Neural cell (in vitro differentiated cells): ENCODE results near the gene ERC2. TPM values are rescaled to one million over a fixed set of nuclear protein-coding genes. Genes with fewer than 3 reads are reported as not detected.

Source experiments
- H2AFZ ChIP-seq: fragments of 200-600, 300-800 bp; sonication (generic), shearing (Covaris generic); 2 replicates; pipeline ENCODE4 v1.6.0; 2014; ENCODE audit warnings: low read depth, mild to moderate bottlenecking, antibody characterized with exemption, low read length, moderate library complexity
- H3F3A ChIP-seq: fragments of 200-600 bp; shearing (Covaris generic); 2 replicates; pipeline ENCODE4 v1.6.1; 2016; ENCODE audit warnings: mild to moderate bottlenecking, moderate library complexity, mixed read lengths, antibody characterized with exemption, low read length; ENCODE audit not compliant: insufficient read depth, poor library complexity, severe bottlenecking
- H3K27ac ChIP-seq: fragments of 200-600, 300-800 bp; sonication (generic), shearing (Covaris generic); 2 replicates; pipeline ENCODE4 v1.5.1; 2014; ENCODE audit warnings: mild to moderate bottlenecking, low read length, moderate library complexity
- H3K27me3 ChIP-seq: fragments of 300-800, 200-600 bp; sonication (generic), shearing (Covaris generic); 2 replicates; pipeline ENCODE4 v1.6.0; 2014; ENCODE audit warnings: mild to moderate bottlenecking, low read depth, low read length, moderate library complexity; ENCODE audit not compliant: insufficient read depth
- H3K36me3 ChIP-seq: fragments of 300-800, 200-600 bp; sonication (generic), shearing (Covaris generic); 2 replicates; pipeline ENCODE4 v1.5.1; 2014; ENCODE audit warnings: mild to moderate bottlenecking, antibody characterized with exemption, low read length, moderate library complexity; ENCODE audit not compliant: insufficient read depth
- H3K4me2 ChIP-seq: fragments of 300-800, 200-600 bp; sonication (generic), shearing (Covaris generic); 2 replicates; pipeline ENCODE4 v1.6.0; 2014; ENCODE audit warnings: mild to moderate bottlenecking, low read length
- H3K4me3 ChIP-seq: fragments of 300-800, 200-600 bp; sonication (generic), shearing (Covaris generic); 2 replicates; pipeline ENCODE4 v1.5.1; 2014; ENCODE audit warnings: mild to moderate bottlenecking, low read length, moderate library complexity
- H3K79me2 ChIP-seq: fragments of 200-600 bp; shearing (Covaris generic); replicated peaks from 2 replicates; pipeline ENCODE4 v1.6.0; 2014; ENCODE audit warnings: mild to moderate bottlenecking, low read length, moderate library complexity; ENCODE audit not compliant: insufficient read depth
- H3K9ac ChIP-seq: fragments of 300-800, 200-600 bp; sonication (generic), shearing (Covaris generic); 2 replicates; pipeline ENCODE4 v1.6.1; 2016; ENCODE audit warnings: mild to moderate bottlenecking, low read length, mixed read lengths
- H3K9me2 ChIP-seq: fragments of 200-600 bp; shearing (Covaris generic); 2 replicates; pipeline ENCODE4 v1.6.1; 2016; ENCODE audit warnings: mild to moderate bottlenecking, low read length, mixed read lengths; ENCODE audit not compliant: insufficient read depth
- H3K9me3 ChIP-seq: fragments of 200-600, 300-800 bp; sonication (generic), shearing (Covaris generic); 2 replicates; pipeline ENCODE4 v1.6.1; 2016; ENCODE audit warnings: mild to moderate bottlenecking, mixed run types, low read length, moderate library complexity, mixed read lengths
- H4K20me1 ChIP-seq: fragments of 200-600 bp; shearing (Covaris generic); 2 replicates; pipeline ENCODE4 v1.6.1; 2016; ENCODE audit warnings: mild to moderate bottlenecking, mixed run types; ENCODE audit not compliant: insufficient read depth
- EP300 ChIP-seq: fragments of 450-650 bp; conservative IDR thresholded peaks from 2 replicates; pipeline ENCODE4 v1.6.1; 2014; ENCODE audit warnings: antibody characterized with exemption, mild to moderate bottlenecking, moderate library complexity; ENCODE audit not compliant: poor library complexity, severe bottlenecking
- EZH2 ChIP-seq: fragments of 200-600, 300-800 bp; shearing (Covaris generic), sonication (generic); IDR thresholded peaks from 2 replicates; pipeline ENCODE4 v1.6.1; 2014; ENCODE audit warnings: antibody characterized with exemption, low read length, borderline replicate concordance, mild to moderate bottlenecking; ENCODE audit not compliant: insufficient read depth, poor library complexity, severe bottlenecking
- MXI1 ChIP-seq: fragments of 450-650 bp; conservative IDR thresholded peaks from 2 replicates; pipeline ENCODE4 v1.6.1; 2014; ENCODE audit warnings: antibody characterized with exemption, mild to moderate bottlenecking; ENCODE audit not compliant: poor library complexity, severe bottlenecking
- POLR2AphosphoS5 ChIP-seq: IDR thresholded peaks from 2 replicates; pipeline ENCODE4 v1.6.1; 2012
- RAD21 ChIP-seq: fragments of 450-650 bp; conservative IDR thresholded peaks from 2 replicates; pipeline ENCODE4 v1.6.1; 2014; ENCODE audit warnings: antibody characterized with exemption, mild to moderate bottlenecking, moderate library complexity
- SMC3 ChIP-seq: fragments of 450-650 bp; conservative IDR thresholded peaks from 2 replicates; pipeline ENCODE4 v1.6.1; 2014; ENCODE audit warnings: antibody characterized with exemption, mild to moderate bottlenecking, moderate library complexity; ENCODE audit not compliant: poor library complexity
- TAF1 ChIP-seq: IDR thresholded peaks from 2 replicates; pipeline ENCODE4 v1.6.1; 2012; ENCODE audit warnings: low read depth
- polyA plus RNA-seq: library from polyadenylated mRNA; depleted of rRNA; stranded (reverse); fragments of >200 nt; gene quantifications from 2 replicates; pipeline ENCODE4 v1.2.3, GENCODE V29; 2014
- TF ChIP-seq, protein P1 (sequence below): fragments of 450-650 bp; IDR thresholded peaks from 2 replicates; pipeline ENCODE4 v1.5.1; 2014; ENCODE audit warnings: antibody characterized with exemption, mild to moderate bottlenecking, moderate library complexity; ENCODE audit not compliant: poor library complexity, severe bottlenecking
- TF ChIP-seq, protein P2 (sequence below): IDR thresholded peaks from 2 replicates; pipeline ENCODE4 v1.6.1; 2012; ENCODE audit warnings: borderline replicate concordance

Gene ERC2
- polyA plus RNA-seq, 1 donor from 2014 or later: 60.4 TPM

DNA sequence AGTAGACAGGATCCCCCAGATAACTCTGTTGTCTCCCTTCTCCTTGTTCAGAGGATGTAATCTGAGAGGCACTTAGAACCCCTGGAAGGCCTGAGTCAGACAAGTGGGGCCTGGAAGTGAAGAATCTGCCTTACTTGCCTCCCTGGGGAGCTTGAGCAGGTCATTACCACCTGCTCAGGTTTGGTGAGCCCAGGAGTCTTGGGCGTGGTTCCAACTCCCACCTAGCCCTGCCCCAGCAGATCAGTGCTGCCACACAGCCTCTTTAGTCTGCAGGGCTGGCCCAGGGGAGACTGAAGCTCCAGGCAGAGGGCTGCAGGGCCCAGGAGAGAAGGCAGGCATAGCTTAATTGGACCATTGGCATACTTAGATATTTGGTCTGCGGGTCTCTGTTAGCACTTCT, 230.0 kb downstream of the ERC2 start:
- Histone ChIP-seq H3K36me3 (no peaks in the 10 kb centered on the region), H3F3A (no peaks in the 10 kb centered on the region), H3K9me2 (no peaks in the 10 kb centered on the region), H3K27ac (no peak overlapping the region), H4K20me1 (no peaks in the 10 kb centered on the region), H3K9me3 (no peaks in the 10 kb centered on the region), H3K79me2 (no peaks in the 10 kb centered on the region), H3K9ac (no peak overlapping the region), H2AFZ (no peak overlapping the region), H3K4me2 (no peak overlapping the region), H3K27me3 (no peaks in the 10 kb centered on the region), H3K4me3 (no peak overlapping the region)
- TF ChIP-seq TAF1 (no peak), RAD21 (no peak), POLR2AphosphoS5 (no peak), MXI1 (no peak), EZH2 (no peak), EP300 (no peak), SMC3 (no peak)
- TF ChIP-seq, protein P1, sequence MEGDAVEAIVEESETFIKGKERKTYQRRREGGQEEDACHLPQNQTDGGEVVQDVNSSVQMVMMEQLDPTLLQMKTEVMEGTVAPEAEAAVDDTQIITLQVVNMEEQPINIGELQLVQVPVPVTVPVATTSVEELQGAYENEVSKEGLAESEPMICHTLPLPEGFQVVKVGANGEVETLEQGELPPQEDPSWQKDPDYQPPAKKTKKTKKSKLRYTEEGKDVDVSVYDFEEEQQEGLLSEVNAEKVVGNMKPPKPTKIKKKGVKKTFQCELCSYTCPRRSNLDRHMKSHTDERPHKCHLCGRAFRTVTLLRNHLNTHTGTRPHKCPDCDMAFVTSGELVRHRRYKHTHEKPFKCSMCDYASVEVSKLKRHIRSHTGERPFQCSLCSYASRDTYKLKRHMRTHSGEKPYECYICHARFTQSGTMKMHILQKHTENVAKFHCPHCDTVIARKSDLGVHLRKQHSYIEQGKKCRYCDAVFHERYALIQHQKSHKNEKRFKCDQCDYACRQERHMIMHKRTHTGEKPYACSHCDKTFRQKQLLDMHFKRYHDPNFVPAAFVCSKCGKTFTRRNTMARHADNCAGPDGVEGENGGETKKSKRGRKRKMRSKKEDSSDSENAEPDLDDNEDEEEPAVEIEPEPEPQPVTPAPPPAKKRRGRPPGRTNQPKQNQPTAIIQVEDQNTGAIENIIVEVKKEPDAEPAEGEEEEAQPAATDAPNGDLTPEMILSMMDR: no peak
- TF ChIP-seq, protein P2, sequence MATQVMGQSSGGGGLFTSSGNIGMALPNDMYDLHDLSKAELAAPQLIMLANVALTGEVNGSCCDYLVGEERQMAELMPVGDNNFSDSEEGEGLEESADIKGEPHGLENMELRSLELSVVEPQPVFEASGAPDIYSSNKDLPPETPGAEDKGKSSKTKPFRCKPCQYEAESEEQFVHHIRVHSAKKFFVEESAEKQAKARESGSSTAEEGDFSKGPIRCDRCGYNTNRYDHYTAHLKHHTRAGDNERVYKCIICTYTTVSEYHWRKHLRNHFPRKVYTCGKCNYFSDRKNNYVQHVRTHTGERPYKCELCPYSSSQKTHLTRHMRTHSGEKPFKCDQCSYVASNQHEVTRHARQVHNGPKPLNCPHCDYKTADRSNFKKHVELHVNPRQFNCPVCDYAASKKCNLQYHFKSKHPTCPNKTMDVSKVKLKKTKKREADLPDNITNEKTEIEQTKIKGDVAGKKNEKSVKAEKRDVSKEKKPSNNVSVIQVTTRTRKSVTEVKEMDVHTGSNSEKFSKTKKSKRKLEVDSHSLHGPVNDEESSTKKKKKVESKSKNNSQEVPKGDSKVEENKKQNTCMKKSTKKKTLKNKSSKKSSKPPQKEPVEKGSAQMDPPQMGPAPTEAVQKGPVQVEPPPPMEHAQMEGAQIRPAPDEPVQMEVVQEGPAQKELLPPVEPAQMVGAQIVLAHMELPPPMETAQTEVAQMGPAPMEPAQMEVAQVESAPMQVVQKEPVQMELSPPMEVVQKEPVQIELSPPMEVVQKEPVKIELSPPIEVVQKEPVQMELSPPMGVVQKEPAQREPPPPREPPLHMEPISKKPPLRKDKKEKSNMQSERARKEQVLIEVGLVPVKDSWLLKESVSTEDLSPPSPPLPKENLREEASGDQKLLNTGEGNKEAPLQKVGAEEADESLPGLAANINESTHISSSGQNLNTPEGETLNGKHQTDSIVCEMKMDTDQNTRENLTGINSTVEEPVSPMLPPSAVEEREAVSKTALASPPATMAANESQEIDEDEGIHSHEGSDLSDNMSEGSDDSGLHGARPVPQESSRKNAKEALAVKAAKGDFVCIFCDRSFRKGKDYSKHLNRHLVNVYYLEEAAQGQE: no peak

DNA sequence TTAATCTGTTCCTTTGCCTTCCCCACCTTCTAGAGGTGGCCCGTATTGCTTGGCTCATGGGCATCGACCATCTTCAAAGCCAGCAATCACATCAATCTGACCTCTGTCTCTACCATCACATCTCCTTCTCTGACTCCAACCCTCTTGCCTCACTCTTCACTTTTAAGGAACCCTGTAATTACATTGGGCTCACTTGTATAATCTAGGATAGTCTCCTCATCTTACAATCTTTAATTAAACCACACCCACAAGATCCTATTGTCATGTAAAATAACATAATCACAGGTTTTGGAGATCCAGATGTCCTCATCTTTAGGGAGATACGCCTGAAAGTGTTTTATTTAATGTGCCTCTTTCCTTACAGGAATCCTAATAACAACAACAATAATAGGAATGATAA, 234.5 kb downstream of the ERC2 start:
- H4K20me1 ChIP-seq: no peaks in the 10 kb centered on the region
- no peaks in the 10 kb centered on the region for H3K9me2 ChIP-seq
- no peaks in the 10 kb centered on the region for H3K36me3 ChIP-seq
- H2AFZ ChIP-seq: no peak overlapping the region
- no peak for TF ChIP-seq MXI1
- no peak for TF ChIP-seq TAF1
- no peak for TF ChIP-seq EZH2
- TF ChIP-seq, protein P2: no peak
- TF ChIP-seq RAD21: no peak
- TF ChIP-seq POLR2AphosphoS5: no peak
- TF ChIP-seq, protein P1: no peak
- TF ChIP-seq SMC3: no peak
- no peak for TF ChIP-seq EP300
- no peaks in the 10 kb centered on the region for H3K79me2 ChIP-seq
- no peaks in the 10 kb centered on the region for H3K9me3 ChIP-seq
- H3F3A ChIP-seq: no peaks in the 10 kb centered on the region
- H3K9ac ChIP-seq: no peak overlapping the region
- no peak overlapping the region for H3K27ac ChIP-seq
- no peak overlapping the region for H3K4me3 ChIP-seq
- H3K4me2 ChIP-seq: no peak overlapping the region
- H3K27me3 ChIP-seq: no peaks in the 10 kb centered on the region
